ENCODE measurements around the gene VAV3.

The VAV3 gene

DNA sequence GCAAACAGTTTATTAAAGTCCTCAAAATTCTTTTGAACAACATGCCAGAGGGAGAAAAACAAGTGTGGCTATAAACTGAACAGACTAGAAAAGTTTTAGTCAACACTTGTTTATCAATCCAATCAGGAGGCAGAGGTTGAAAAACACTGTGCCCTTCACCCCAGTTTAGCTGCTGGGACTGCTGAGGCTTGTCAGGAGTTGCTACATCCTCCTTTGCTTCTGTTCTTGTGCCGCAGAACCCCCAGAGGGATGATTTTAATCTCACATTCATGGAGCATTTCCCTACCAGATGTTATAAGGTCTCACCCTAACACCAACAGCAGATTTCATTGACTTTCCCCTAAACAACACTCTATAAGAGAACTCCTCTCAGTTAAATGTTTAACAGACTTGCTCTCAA lies 321.2 kb downstream of the VAV3 start:
- DNase-seq (ENCODE audit: low read depth) = no peak

DNA sequence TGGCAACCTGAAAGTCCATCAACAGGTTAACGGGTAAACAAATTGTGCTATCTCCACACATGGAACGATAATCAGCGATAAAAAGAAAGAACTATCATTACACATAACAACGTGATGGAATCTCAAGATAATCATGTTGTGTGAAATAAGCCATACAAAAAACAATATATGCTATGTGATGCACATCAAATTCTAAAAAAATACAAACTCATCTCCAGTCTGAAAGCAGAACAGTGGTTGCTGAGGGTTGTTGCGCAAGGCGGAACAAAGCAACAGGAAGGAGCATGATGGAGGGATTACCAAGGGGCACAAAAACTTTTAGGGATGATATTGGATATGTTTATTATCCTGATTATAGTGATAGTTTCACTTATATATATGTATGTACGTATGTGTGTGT lies 324.8 kb downstream of the VAV3 start:
- no peak for DNase-seq (ENCODE audit: low read depth)

DNA sequence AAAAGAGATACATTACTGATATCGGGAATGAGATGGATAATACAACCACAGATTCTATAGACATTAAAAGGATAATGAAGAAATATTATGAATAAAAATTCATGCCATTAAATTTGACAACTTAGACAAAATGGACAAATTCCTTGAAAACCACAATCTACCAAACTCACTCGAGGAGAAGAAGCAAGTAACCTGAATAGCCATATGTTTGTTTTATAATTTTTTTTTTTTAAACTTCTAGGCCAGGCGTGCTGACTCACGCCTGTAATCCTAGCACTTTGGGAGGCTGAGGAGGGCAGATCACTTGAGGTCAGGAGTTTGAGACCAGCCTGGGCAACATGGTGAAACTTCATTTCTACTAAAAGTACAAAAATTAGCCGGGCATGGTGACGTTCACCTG lies 327.9 kb downstream of the VAV3 start:
- no peak for DNase-seq (ENCODE audit: low read depth)

DNA sequence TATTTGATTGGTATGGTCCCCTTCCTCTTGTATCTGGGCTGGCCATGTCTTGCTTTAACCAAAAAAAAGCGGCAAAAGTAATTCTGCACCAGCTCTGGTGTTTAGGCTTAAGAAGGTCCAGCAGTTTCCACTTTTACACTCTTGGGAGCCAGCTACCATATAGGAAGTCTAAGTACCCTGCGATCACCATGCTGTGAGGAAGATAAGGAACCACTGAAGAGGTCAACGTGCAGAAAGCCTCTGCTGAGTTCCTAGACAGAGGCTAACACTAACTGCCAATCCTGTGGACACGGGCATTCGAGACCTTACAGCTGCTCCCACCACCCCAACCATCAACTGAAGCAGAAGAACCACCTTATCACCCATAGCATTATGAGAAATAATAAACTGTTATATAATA lies 331.4 kb downstream of the VAV3 start:
- DNase-seq (ENCODE audit: low read depth) = no peak

DNA sequence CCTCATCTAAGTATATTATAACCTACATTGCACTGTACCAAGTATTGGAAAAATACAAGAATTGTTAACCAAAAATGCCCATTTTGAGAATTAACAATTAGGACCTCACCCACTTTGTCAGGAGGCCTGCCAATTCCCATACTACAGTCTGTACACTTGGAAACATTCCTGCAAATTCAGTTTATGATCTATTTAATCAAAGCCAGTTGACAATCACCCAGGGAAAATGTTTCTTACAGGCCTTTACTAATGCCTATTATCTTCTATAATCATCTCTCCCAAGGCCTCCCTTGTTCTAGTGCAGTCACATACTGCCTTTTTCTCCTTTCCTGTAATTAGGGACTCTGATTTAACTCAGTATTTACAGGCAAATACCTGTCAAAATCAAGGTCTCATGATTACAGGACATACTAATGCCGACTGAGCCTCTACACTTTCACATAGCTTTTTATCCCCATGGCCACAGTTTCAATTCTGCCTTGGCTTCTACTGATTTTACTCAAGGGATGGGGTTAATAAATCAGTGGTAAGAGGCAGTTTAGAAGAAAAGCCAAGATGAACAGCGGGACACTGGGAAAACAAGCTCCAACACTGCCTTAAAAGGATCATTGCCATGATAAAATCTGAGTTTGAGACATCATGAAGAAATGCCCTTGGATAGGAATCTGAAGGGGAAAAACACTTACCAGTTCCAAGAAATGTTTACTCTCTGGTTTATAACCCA lies 338.7 kb downstream of the VAV3 start:
- no peak for DNase-seq (ENCODE audit: low read depth)

DNA sequence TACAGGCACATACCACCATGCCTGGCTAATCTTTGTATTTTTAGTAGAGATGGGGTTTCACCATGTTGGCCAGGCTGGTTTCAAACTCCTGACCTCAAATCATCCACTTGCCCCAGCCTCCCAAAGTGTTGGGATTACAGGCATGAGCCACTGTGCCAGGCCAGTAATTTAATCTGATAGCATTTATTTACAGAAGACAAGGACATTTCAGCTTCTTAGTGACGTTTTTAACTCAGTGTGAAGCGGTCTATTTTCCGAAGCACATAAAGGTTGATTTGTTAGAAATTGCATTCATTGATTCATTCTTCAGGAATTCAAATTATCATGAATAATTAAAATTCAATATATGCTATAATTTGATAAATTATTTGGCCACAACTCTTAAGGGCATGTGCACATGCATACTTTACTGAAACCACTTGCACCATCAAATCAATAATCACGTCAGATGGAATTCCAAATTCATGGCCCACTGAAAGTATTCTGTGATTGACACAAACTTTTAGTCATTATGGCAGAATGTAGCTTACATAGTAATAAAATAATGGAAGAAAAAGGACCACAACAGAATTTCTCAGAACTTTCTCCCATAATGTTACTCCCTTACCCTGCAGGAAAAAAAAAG lies 339.5 kb downstream of the VAV3 start:
- DNase-seq (ENCODE audit: low read depth) = no peak

DNA sequence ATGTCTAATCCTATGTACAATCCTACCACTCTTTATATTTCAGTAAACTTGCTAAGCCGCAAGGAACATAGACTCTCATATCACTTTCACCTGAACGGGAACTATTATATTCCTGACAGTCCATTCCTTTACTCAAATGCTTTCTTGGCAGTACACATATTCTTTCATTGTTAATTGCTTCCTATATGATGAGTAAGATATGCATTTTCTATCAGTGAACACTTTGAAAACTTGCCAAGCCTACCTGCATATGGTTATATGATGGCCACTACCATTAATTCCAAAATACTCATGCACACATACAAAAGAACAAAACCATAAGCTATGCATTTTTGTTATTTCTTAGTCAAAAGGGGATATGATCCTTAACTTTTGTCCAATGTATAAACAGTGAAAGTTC lies 341.5 kb downstream of the VAV3 start:
- DNase-seq (ENCODE audit: low read depth) = no peak

DNA sequence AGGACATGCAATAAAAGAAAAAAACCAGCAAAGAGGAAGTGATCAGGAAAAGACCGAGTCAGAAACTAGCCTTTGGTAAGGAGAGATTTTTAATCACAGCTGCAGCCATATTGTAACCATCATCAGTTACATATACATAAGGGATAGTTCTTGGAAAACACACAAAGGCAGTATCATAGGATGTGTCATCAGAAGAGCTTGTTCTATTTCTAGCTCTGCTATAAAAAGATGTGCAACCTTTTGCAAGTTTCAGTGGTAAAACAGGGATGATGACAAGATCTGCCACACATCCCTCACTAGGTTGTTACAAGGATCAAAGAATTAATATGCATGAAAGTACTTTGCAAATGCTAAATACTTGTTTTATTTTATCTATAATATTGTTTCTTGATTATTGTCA lies 342.0 kb downstream of the VAV3 start:
- no peak for DNase-seq (ENCODE audit: low read depth)

DNA sequence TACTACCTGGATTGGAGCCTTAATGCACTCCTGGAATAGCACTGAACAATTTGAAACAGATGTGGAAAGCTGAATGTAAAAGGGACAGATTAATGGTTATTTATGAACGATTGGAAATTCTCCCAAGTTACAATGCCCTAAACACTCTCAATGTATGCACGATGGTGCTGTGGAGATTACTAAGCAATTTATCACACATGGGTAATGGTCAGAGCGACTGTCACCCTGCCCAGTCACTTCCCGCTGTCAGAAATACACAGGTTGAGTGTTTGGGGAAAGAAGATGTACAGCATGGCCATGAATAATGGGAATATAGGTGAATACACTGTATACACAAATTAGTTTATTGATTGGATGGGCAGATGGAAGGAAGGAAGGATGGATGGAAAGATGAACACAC lies 342.4 kb downstream of the VAV3 start:
- DNase-seq (ENCODE audit: low read depth) = no peak

DNA sequence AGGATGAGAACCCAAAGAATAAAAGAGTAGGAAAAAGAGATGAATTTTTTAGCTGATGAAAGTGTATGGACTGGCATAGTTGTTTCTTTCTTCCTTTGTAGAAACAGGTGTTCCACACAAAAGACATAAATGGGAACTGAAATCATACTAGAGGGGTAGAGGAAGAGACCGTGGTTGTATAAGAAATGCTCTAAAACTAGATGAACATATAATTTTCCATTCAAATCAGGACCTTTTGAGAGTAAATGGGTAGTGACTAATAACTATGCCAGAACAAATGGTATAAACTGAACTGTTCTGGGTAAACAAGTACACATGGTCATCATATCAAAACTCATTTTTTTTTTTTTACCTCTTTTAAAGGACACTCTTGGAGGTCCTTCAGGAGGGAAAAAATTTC lies 344.2 kb downstream of the VAV3 start:
- no peak for DNase-seq (ENCODE audit: low read depth)

DNA sequence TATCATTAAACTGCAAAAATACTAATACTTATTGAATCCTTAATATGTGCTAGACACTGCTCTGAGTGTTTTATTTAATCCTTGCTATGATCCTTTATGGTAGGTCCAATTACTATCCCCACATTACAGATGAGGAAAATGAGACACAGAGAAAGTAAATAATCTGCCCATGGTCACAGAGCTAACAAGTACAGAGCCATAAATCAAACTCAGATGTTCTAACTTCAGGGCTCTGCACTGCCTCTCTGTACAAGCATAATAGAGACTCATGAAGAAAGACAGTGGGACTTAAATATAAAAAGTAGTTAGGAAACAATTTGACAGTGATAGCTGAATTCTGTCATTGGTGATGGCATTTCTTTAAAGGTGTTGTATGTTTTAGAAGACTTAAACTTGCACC lies 346.4 kb downstream of the VAV3 start:
- no peak for DNase-seq (ENCODE audit: low read depth)

DNA sequence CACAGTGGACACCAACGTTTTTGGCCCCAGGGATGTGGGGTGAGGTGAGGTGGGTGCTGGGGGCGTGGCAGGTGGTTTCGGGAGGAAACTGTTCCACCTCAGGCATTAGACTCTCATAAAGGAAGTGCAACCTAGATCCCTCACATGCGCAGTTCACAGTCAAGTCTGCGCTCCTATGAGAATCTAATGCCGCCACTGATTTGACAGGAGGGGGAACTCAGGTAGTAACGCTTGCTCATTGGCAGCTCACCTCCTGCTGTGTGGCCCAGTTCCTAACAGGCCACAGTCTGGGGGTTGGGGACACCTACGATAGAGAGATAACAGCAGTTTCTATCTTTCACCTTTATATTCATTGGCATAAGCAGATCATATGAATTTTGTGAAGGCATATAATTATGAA lies 347.1 kb downstream of the VAV3 start:
- DNase-seq (ENCODE audit: low read depth) = no peak

DNA sequence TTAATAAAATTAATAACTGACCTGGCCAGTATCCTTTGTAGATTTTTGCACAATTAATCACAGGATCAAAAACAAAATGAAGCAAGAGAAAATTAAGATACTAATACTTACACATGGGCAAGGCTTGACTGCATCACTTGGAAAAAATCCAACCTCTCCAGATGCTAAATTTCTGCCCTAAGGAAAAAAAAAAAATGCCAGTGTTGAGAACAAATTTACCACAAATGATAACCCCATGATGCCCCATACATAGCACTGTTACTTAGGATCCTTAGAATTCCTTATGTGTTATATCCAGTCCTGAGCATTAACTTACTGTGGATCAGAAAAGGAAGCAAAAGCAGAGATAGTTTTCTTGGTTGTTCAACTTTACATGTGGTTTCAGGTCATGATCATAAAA lies 347.5 kb downstream of the VAV3 start:
- DNase-seq (ENCODE audit: low read depth) = no peak

DNA sequence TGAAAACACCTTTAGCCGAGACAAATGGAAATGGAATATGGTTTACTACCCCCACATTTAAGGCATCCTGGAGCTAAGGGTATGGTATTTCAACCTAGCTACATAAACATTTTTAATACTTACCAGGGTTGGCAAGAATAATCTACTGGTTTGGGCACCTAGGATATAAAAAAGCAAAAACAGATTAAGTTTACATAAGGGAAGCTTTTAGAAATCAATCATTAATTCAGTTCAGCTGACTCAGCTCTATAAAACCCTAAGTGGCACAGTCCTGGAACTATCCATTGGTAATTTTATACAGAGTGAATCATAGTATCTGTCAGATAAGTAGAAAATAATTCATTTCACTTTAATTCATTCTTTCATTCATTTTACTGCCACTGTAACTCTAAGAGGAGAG lies 355.2 kb downstream of the VAV3 start:
- DNase-seq (ENCODE audit: low read depth) = no peak

DNA sequence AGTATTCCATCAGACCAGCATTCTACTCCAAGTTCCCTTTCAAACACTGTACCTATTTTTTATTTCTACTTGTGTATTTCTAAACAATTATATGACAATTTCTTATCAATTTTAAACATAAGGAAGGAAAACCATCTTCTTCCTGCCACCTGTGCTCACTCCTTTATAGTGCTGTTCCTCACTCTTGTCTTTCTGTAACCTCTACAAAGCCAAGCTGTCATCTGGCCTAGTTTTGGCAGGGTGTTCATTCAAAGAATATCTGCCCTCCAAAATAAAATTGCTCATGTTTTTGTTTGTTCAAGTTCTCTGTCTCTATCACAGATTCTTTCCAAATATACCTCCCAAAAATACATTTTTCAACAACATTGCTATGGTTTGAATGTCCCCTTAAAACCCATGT lies 360.2 kb downstream of the VAV3 start:
- DNase-seq (ENCODE audit: low read depth) = no peak

DNA sequence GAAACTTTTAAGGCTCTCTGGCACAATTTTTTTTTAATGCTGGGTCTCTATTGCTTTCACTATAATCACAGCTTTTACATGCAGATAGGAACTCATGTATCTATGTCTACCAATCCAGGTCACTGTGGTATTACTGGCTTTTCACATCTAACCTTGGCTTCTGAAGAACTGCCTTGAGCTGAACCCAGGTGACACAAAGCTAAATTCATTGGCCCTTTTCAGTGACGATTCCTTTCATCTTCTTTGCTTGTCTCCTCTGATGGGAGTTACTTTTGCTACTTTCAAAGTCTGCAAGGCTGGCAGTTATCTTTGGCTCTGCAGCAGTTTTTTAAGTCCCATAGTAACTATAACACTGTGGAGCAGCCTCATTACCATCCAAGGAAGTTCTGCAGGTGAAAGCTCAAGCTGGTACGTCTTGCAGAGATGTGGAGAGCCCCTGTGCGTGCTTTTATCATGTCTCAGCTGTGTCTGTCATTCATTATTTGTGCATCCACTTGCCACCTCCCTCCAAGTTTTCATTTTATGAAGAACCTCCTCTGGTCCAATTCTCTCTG lies 364.3 kb downstream of the VAV3 start:
- no peak for DNase-seq (ENCODE audit: low read depth)

DNA sequence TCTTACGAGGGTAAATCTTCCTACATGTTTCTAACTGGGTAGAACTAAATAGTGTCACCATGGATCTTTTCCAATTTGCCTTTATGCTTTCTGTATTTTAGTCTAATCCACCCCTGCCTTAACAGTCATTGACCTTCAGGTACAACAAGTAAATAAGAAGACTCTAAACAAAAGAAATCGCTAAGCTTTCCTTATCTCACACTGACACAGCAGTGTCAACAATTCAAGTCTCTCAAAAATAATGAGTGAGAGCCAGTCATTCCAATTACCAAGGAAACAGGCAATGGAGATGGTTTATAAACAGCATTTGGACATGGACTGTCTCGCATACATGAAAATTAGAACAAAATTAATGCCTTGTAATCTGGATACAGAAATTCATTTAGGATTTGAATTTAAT lies 365.8 kb downstream of the VAV3 start:
- DNase-seq (ENCODE audit: low read depth) = no peak

DNA sequence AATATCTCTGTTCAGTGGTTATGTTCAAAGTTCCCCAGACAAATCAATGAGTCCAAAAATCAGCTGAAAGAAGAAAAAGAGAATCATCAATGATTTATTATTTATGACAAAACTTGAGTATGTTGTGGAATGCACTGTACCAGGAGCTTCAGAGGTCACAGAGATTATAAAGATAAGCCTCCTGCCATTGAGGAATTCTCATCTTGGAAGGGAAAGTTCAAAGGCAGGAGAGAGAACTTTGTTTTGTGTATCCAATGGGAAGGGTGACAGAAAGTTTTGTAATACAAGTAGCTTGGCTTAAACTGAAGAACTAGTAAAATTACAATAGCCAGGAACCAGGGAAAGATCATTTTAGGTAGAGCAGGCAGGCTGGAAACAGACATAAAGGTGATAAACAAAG lies 367.7 kb downstream of the VAV3 start:
- no peak for DNase-seq (ENCODE audit: low read depth)

DNA sequence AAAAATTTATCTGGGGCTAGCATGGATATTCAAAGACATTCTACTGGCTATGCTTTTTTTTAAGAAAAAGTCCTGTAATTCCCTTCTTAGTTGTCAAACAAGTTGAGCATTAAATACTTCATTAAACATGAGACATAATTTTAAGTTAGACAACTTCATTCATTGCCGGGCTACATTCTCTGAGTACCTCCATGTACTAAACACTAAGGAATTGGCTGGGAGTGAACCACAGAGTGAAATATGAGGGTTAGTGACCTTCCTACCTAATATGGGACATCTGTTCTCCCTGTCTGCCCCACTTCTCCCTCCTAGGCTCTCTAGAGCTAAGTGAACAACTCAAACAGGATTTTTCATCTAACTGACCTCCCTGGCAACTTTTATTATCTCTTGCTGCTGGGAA lies 370.4 kb downstream of the VAV3 start:
- no peak for DNase-seq (ENCODE audit: low read depth)

DNA sequence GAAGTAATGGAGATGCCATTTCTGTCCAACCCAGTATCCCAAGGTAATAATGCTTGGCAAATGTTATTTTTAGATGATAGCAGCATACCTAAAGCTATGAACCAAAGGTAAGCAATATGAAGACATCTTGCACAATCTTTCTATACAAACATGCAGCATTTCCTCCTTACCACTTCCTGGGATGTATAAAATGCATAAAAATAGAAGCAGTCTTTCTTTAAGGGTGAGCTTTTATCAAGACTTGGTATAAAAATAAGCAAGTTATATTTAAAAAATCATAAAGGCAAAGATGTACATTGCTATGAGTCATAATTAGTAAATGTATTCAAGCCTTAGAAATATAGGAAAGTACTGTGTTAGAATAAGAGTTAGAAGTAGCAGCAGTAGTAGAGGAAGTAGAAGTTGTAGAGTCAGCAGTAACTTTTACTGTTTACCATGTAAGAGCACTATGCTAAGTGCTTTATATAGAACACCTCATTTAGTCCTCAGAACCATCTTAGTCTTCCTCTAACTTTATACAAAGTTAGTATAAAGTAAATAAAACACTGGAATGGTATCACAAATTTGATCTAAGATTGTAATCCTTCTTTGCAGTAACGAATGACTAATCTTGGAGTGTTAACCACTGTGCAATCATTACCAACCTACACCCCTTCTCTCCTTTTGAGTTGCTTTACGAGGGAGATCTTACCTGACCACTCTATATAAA lies 371.3 kb downstream of the VAV3 start:
- DNase-seq (ENCODE audit: low read depth) = no peak

DNA sequence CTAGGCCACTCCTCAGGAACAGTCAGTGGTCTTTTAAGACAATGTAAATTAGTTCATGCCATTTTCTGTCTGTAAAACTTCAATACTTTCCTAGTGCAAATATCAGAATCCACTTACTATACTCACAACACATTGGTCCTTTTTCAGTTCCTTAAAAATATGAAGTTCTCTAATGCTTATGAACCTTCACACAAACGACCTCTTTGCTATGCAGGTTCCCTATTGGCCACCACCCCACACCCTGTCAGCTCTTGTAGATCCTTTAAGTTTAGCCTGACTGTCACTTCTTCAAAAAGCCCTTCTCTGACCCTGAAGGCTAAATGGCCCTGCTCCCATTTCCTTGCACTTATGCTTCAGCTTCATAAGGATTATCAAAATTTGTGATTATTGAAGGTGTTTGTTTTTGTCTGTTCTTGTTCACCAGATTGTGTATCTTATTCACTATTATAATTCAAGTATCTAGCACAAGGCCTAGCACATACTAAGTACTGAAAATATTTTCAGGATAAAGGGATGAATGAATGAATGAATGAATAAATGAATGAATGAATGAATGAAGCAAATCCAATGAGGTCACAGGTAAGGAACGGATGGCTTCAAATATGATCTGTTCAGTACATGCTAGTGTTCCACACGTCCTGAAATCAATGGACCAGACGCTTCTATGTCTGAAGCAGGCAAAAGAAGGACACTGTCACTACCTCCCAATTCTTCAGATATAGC lies 373.9 kb downstream of the VAV3 start:
- no peak for DNase-seq (ENCODE audit: low read depth)

DNA sequence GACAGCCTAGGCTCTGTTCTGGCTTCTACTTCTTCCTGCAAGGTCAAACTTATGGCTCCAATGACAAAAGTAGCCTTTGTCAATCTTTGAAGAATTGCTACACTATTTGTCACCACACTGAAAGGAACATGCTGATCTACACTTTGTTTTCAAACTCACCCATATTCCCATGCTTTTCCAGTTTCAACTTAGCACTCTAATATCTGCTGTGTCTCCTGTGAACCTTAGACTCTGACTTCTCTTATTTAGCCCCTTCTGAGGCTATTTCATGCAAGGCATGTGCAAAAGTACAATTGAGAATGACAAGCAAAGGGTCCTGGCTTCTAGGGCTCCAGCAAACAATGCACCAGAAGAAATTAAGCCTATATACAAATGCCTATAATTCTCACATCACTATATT lies 374.9 kb downstream of the VAV3 start:
- no peak for DNase-seq (ENCODE audit: low read depth)

DNA sequence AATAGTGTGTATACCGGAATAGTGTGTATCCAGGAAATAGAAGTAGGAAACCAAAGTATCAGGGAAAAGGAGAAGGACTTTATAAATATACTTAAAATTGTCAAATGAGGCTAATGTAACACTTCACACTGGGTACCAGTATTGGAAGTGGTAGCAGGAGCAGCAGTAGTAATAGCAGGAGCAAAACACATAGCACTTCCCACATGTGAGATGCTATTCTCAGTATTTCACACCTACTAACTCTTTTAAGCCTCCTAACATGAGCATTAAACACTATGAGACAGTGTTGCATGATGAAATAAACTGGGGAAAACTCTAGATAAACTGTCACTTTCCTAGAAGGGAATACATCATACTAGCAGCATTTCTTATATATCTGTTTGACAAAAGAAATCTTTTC lies 376.7 kb downstream of the VAV3 start:
- no peak for DNase-seq (ENCODE audit: low read depth)
